ENCODE data around the gene EMD.

- TF ChIP-seq AGO2 (optimal IDR thresholded peaks at IDR 0.05; ENCODE audit: low read depth, low read length) (no peak), SRSF9 (IDR thresholded peaks at IDR 0.05; ENCODE audit: borderline replicate concordance, insufficient read depth, low read depth, low read length, poor library complexity, severe bottlenecking) (no peak), MAX (IDR thresholded peaks at IDR 0.05) (no peak), NRL (CRISPR knock-in tag; IDR thresholded peaks at IDR 0.05; ENCODE audit: borderline replicate concordance) (no peak), ZNF138 (CRISPR knock-in tag; IDR thresholded peaks at IDR 0.05; ENCODE audit: low read depth) (no peak), JUN (CRISPR knock-in tag; IDR thresholded peaks at IDR 0.05) (no peak), EZH2 (conservative IDR thresholded peaks at IDR 0.05; ENCODE audit: low read depth, low read length) (no peak), AFF4 (CRISPR knock-in tag; IDR thresholded peaks at IDR 0.05) (no peak), BRD4 (CRISPR knock-in tag; IDR thresholded peaks at IDR 0.05) (no peak)
These were observed 1.1 kb downstream of the EMD start for GRCh38 chrX:154380153-154380552.
